Thoracic aorta (tissue), 2 donors: Measurements from ENCODE around the gene KLHL26. TPM values are rescaled to one million over a fixed set of nuclear protein-coding genes. Genes with fewer than 3 reads are reported as not detected.

ENCODE experiments used
- ATAC-seq: fragments of 150-250 bp; one replicate; pipeline ENCODE4 v1.8.0; 2017; ENCODE audit warnings: low read depth; ENCODE audit not compliant: insufficient number of reproducible peaks, low FRiP score
- DNase-seq: peaks from one replicate; pipeline ENCODE4 v3.0.0-alpha.2; 2020; ENCODE audit warnings: low spot score
- H3K27ac ChIP-seq, 2 donors: fragments of 200-600 bp; sonication (generic); 1 replicate in 1 of 2; 2 replicates in 1 of 2; pipeline ENCODE4 v1.5.1; 2016; ENCODE audit warnings: mild to moderate bottlenecking in 2 of 2, moderate library complexity in 2 of 2
- H3K27me3 ChIP-seq: fragments of 200-600 bp; sonication (generic); replicated peaks from 2 replicates; pipeline ENCODE4 v1.6.0; 2016; ENCODE audit warnings: mild to moderate bottlenecking; ENCODE audit not compliant: insufficient read depth
- H3K36me3 ChIP-seq: fragments of 200-600 bp; sonication (generic); one replicate; pipeline ENCODE4 v1.5.1; 2016
- H3K4me1 ChIP-seq, 2 donors: fragments of 200-600 bp; sonication (generic); 1 replicate in 1 of 2; 2 replicates in 1 of 2; pipeline versions ENCODE4 v1.5.1 to v1.6.0; 2016; ENCODE audit warnings: low read depth in 2 of 2, mild to moderate bottlenecking in 1 of 2; ENCODE audit not compliant: control insufficient read depth in 1 of 2
- H3K4me3 ChIP-seq: fragments of 200-600 bp; sonication (generic); 2 replicates; pipeline ENCODE4 v1.5.1; 2016; ENCODE audit warnings: mild to moderate bottlenecking
- H3K9me3 ChIP-seq: fragments of 200-600 bp; sonication (generic); 2 replicates; pipeline ENCODE4 v1.5.1; 2016
- total RNA-seq, 2 donors: library from RNA; depleted of rRNA; stranded (reverse); fragments of >200 nt; gene quantifications; one replicate each; pipeline versions ENCODE4 v1.1.0 to v1.2.3, GENCODE V29; 2016
- TF ChIP-seq, protein P1 (sequence below): fragments of 200-600 bp; sonication (generic); IDR thresholded peaks from one replicate; pipeline ENCODE4 v1.5.1; 2019; ENCODE audit warnings: antibody characterized with exemption

Gene KLHL26
- total RNA-seq, 2 donors from 2014 or later = 11.2 to 24.5 TPM

DNA sequence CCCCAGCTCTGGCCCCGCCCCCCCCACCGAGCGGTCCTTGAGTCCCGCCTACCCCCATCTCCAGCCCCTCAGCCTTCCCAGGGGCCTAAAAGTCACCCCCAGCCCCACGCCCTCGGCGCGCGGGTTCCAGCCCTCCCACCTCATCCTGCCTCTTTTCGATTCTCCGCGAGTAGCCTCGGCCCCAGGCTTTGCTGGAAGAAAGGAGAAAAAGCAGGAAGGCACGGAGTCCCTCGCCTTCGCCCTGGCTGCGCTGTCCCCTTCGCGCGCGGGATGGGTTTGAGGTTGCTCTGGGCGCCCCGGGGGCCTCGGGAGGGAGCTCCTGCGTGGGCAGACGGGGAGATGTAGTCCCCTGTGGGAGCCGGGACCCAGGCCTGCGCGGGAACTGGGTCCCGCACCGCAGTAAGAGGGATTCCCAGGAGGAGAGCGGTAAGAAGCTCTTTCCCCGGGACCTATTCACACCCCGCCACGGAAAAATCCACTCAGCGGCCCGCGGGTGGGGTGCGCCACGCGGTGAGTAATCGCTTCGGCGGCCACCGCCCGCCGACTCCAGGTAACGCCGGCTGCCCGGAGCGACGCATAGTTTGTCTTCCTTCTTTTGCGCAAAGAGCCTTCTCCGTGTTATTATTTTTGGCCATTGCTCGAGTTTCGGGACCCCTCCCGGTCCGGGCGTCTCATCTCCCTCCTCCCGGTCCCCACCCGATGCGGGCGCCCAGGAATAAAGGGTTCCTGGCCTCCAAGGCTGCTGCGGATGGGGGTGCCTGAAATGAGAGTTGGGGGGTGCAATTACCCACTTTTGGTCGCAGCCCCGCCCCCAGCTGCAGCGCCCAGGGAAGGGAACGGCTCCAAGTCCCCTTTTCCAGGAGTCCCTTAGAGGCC is 29.4 kb upstream of the KLHL26 start:
- peak overlapping the region; percentile 64 for H3K4me3 ChIP-seq
- ATAC-seq = no peak
- TF ChIP-seq, protein P1, sequence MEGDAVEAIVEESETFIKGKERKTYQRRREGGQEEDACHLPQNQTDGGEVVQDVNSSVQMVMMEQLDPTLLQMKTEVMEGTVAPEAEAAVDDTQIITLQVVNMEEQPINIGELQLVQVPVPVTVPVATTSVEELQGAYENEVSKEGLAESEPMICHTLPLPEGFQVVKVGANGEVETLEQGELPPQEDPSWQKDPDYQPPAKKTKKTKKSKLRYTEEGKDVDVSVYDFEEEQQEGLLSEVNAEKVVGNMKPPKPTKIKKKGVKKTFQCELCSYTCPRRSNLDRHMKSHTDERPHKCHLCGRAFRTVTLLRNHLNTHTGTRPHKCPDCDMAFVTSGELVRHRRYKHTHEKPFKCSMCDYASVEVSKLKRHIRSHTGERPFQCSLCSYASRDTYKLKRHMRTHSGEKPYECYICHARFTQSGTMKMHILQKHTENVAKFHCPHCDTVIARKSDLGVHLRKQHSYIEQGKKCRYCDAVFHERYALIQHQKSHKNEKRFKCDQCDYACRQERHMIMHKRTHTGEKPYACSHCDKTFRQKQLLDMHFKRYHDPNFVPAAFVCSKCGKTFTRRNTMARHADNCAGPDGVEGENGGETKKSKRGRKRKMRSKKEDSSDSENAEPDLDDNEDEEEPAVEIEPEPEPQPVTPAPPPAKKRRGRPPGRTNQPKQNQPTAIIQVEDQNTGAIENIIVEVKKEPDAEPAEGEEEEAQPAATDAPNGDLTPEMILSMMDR = no peak
- no peak overlapping the region for H3K27ac ChIP-seq
- H3K36me3 ChIP-seq = no peaks in the 10 kb centered on the region
- peaks cover 11 to 46% of the 10 kb centered on the region in 2 donors for H3K4me1 ChIP-seq
- H3K27me3 ChIP-seq = peaks cover 55% of the 10 kb centered on the region
- H3K9me3 ChIP-seq = no peaks in the 10 kb centered on the region
- no peak for DNase-seq

DNA sequence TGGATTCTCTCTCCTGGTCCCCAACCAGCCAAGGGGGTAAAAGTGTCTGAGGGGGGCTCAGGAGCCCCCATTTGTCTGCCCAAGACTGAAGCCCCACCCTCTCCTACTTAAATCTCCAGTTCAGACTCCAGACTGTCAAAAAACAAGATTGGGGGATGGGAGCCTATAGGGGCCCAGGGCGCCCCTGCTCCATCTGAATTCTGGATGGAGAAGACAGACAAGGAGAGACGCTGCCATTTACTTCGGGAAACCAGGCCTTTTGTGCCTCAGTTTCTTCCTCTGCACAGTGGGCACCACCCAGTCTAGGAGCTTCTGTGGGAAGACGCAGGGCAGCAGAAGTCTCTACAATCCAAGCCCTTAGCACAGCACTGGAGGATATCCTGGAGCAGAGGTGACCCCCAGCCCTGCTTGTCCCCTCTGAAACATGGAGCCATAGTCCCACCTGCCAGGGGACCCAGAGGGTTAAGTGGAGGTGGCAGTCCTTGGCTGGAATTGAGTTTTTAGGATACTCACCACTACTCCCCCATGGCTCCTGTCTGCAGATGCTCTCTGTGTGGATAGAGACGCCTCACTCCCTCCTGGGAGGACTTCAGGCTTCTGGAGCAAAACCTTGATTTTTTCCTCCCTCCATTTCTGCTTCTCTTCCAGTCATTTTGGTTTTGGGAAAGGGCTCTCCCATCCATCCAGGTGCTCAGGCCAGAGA is 28.6 kb upstream of the KLHL26 start:
- Histone ChIP-seq H3K27me3 (peaks cover 57% of the 10 kb centered on the region), H3K4me1 (peaks cover 17 to 52% of the 10 kb centered on the region in 2 donors)
- no peak for ATAC-seq

DNA sequence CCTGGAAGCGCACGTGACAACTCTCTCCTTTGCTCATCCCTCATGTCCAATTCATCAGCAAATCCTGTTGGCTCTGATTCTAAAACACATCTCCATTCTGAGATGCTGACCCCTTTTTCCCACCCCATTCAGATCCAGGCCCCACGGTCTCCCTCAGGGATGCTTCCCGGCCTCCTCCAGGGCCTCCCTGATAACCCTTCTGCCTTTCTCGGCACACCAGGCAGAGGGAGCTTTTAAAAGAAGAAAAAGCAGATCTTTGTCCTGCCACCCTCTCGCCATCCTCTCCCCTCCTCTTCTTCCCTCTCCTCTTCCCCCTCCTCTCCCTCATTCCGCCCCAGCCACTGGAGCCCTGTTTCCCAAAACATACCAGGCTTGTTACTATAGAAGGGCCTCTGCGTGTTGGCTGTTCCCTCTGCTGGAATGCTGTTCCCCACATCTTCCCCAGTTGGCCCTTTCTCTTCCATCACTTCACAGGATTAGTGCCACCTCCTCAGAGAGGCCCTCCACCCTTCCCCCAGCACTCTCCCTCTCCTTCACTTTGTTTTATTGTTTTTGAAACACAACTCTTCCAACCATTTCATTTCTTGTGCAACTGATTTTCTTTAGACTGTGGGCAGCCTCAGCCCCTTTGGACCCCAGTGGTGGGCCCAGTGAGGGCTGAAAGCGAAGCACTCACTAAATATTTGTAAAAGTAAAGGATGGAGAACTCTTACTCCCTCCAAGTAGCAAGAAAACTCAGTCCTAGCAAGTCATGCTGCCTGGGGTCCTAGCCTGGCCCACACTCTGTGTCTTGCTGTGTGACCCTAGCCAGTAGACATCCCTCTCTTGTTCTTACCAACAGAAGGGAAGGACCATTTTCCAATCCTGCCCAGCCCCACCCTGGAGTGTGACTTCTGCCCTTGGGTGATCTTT is 27.8 kb upstream of the KLHL26 start:
- no peak for DNase-seq
- TF ChIP-seq, protein P1 = no peak
- no peak overlapping the region for H3K27ac ChIP-seq

More for the DNA sequence above, 28.6 kb upstream of the KLHL26 start:
- no peak overlapping the region for H3K27ac ChIP-seq
- no peaks in the 10 kb centered on the region for H3K36me3 ChIP-seq
- H3K4me3 ChIP-seq = no peak overlapping the region
- TF ChIP-seq, protein P1 = no peak
- no peaks in the 10 kb centered on the region for H3K9me3 ChIP-seq
- DNase-seq = no peak

DNA sequence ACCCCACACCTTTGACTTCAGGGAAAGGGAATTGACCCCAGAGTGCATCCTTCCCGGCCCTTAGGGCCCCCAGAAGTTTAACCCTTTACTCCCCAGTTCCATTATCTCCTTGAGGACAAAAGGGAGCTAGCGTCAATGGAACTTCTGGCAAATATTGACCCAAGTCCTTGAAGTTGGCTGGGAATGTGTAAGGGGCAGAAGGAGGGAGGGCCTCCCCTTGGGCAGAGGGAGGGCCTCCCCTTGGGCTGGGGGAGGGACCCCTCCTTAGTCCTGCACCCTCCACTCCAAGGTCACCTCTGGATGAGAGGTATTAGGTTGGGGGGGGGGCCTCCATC is 27.1 kb upstream of the KLHL26 start:
- Histone ChIP-seq H3K27me3 (peaks cover 54% of the 10 kb centered on the region), H3K27ac (no peak overlapping the region), H3K4me1 (peaks cover 17 to 42% of the 10 kb centered on the region in 2 donors), H3K4me3 (no peak overlapping the region), H3K36me3 (no peaks in the 10 kb centered on the region), H3K9me3 (no peaks in the 10 kb centered on the region)
- DNase-seq (no peak), ATAC-seq (no peak)
- TF ChIP-seq, protein P1 = no peak

More for the DNA sequence above, 27.8 kb upstream of the KLHL26 start:
- Histone ChIP-seq H3K27me3 (peaks cover 60% of the 10 kb centered on the region), H3K36me3 (no peaks in the 10 kb centered on the region), H3K4me3 (no peak overlapping the region), H3K4me1 (peaks cover 17 to 46% of the 10 kb centered on the region in 2 donors), H3K9me3 (no peaks in the 10 kb centered on the region)
- no peak for ATAC-seq
